GM12874 (cell line): ENCODE results near the gene ARHGEF6.
A peak's percentile ranks its signal among the peaks of the same experiment; 100 is the strongest.

Source experiments
- TF ChIP-seq, protein P1 (sequence below): IDR thresholded peaks from 2 replicates; pipeline ENCODE4 v1.5.1; 2011; ENCODE audit warnings: low read depth, mild to moderate bottlenecking, control low read depth, low read length, moderate library complexity; ENCODE audit not compliant: insufficient read depth

The ARHGEF6 gene

GRCh38 chrX:136725441-136726104 lies 55.2 kb downstream of the ARHGEF6 start:
- TF ChIP-seq, protein P1, sequence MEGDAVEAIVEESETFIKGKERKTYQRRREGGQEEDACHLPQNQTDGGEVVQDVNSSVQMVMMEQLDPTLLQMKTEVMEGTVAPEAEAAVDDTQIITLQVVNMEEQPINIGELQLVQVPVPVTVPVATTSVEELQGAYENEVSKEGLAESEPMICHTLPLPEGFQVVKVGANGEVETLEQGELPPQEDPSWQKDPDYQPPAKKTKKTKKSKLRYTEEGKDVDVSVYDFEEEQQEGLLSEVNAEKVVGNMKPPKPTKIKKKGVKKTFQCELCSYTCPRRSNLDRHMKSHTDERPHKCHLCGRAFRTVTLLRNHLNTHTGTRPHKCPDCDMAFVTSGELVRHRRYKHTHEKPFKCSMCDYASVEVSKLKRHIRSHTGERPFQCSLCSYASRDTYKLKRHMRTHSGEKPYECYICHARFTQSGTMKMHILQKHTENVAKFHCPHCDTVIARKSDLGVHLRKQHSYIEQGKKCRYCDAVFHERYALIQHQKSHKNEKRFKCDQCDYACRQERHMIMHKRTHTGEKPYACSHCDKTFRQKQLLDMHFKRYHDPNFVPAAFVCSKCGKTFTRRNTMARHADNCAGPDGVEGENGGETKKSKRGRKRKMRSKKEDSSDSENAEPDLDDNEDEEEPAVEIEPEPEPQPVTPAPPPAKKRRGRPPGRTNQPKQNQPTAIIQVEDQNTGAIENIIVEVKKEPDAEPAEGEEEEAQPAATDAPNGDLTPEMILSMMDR = no peak

- TF ChIP-seq, protein P1 = no peak
Observed at GRCh38 chrX:136718091-136718490, 62.6 kb downstream of the ARHGEF6 start.

- TF ChIP-seq, protein P1 = no peak
Observed at GRCh38 chrX:136714626-136715599, 65.8 kb downstream of the ARHGEF6 start.

- TF ChIP-seq, protein P1 = no peak
Observed at GRCh38 chrX:136712650-136713310, 68.0 kb downstream of the ARHGEF6 start.

DNA sequence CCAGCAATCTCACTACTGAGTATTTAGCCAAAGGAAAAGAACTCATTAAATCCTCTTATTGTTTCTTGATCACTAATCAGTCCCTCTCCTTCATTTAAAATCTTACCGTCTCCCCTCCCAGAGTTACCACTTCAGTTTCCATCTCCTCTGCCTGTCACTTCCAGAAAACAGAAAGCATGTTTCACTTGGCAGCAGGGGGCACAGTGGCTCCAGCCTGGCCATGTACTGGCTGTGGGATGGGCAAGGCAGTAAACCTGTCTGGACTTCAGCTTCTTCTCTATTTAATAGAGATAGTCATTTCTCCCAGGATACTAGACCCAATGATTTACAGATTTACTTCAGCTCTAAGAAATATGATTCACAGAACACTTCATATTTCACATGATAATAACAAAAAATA lies 69.6 kb downstream of the ARHGEF6 start:
- TF ChIP-seq, protein P1 = peak; percentile 32; the same call in 1 of the 2 replicates

DNA sequence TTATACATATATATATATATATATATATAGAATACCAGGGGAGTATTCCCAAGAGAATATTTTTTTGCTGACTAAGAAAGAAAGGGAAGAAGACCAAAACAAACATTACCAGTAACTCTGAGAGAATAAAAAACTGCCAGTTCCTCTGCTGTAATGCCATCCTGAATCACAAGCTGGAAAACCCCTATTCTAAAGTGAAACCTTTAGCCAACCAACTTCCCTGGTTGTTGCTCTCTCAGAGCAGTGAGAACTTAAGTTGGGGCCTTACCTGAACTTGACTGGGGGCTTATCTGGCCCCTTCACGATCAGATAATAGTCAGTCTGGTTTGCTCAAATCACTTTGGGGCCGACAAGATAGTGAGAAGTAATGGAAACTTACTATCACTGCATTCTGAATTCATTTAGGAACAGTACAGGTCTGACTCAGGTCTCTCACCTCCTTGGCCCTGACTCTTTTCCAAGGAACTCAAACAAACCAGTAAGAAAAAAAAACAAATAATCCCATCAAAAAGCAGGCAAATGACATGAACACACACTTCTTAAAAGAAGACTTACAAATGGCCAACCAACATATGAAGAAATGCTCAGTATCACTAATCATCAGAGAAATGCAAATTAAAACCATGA lies 70.3 kb downstream of the ARHGEF6 start:
- TF ChIP-seq, protein P1 = no peak
